ENCODE data around the gene FAM111A.
"Not testable (repeated sequence)": the region's sequence is repeated elsewhere in the genome, so short reads cannot be mapped to it uniquely, and the experiment has no call there.

The FAM111A gene

GRCh38 chr11:59112494-59112893 is 30.2 kb upstream of the FAM111A start:
- no peak for DNase-seq (ENCODE audit: low read depth, low spot score)
- H3K36me3 ChIP-seq (ENCODE audit: control insufficient read depth, insufficient read depth, low read length): peaks cover 4% of the 10 kb centered on the region; the same call in 1 of the 2 replicates
- H3K4me3 ChIP-seq (ENCODE audit: low read length): no peak overlapping the region
- no peaks in the 10 kb centered on the region for H3K4me1 ChIP-seq (ENCODE audit: control insufficient read depth, insufficient read depth, low read length)
- H3K9me3 ChIP-seq (ENCODE audit: control insufficient read depth, insufficient read depth, low read length): no peaks in the 10 kb centered on the region
- WGBS (ENCODE audit: insufficient coverage, insufficient read length): no CpG with 5 or more reads among the region's 2 CpGs
- no peaks in the 10 kb centered on the region for H3K27me3 ChIP-seq (ENCODE audit: control insufficient read depth, insufficient read depth, low read length)
- no peak overlapping the region for H3K27ac ChIP-seq (ENCODE audit: low read length)

- H3K9me3 ChIP-seq (ENCODE audit: control insufficient read depth, insufficient read depth, low read length): no peaks in the 10 kb centered on the region; the same call in 1 of the 2 replicates
- H3K36me3 ChIP-seq (ENCODE audit: control insufficient read depth, insufficient read depth, low read length): peaks cover 4% of the 10 kb centered on the region; the same call in 1 of the 2 replicates
- WGBS (ENCODE audit: insufficient coverage, insufficient read length): no CpG with 5 or more reads among the region's 3 CpGs
- DNase-seq (ENCODE audit: low read depth, low spot score): no peak
- no peaks in the 10 kb centered on the region for H3K27me3 ChIP-seq (ENCODE audit: control insufficient read depth, insufficient read depth, low read length)
- no peak overlapping the region for H3K27ac ChIP-seq (ENCODE audit: low read length)
- H3K4me1 ChIP-seq (ENCODE audit: control insufficient read depth, insufficient read depth, low read length): no peaks in the 10 kb centered on the region
- H3K4me3 ChIP-seq (ENCODE audit: low read length): no peak overlapping the region
Measured at GRCh38 chr11:59114344-59114743, 28.3 kb upstream of the FAM111A start.

GRCh38 chr11:59115553-59115952 is 27.1 kb upstream of the FAM111A start:
- peaks cover 4% of the 10 kb centered on the region; the same call in 1 of the 2 replicates for H3K36me3 ChIP-seq (ENCODE audit: control insufficient read depth, insufficient read depth, low read length)
- WGBS (ENCODE audit: insufficient coverage, insufficient read length): no CpG with 5 or more reads among the region's 1 CpG
- H3K27ac ChIP-seq (ENCODE audit: low read length): no peak overlapping the region
- H3K27me3 ChIP-seq (ENCODE audit: control insufficient read depth, insufficient read depth, low read length): no peaks in the 10 kb centered on the region
- DNase-seq (ENCODE audit: low read depth, low spot score): no peak
- no peaks in the 10 kb centered on the region; the same call in 1 of the 2 replicates for H3K9me3 ChIP-seq (ENCODE audit: control insufficient read depth, insufficient read depth, low read length)
- H3K4me1 ChIP-seq (ENCODE audit: control insufficient read depth, insufficient read depth, low read length): no peaks in the 10 kb centered on the region
- no peak overlapping the region for H3K4me3 ChIP-seq (ENCODE audit: low read length)

GRCh38 chr11:59117774-59118173 is 24.9 kb upstream of the FAM111A start:
- WGBS (ENCODE audit: insufficient coverage, insufficient read length): no CpG with 5 or more reads among the region's 2 CpGs
- Histone ChIP-seq H3K4me1 (ENCODE audit: control insufficient read depth, insufficient read depth, low read length) (no peaks in the 10 kb centered on the region), H3K27me3 (ENCODE audit: control insufficient read depth, insufficient read depth, low read length) (no peaks in the 10 kb centered on the region), H3K4me3 (ENCODE audit: low read length) (no peak overlapping the region), H3K9me3 (ENCODE audit: control insufficient read depth, insufficient read depth, low read length) (no peaks in the 10 kb centered on the region; the same call in 1 of the 2 replicates), H3K36me3 (ENCODE audit: control insufficient read depth, insufficient read depth, low read length) (peaks cover 4% of the 10 kb centered on the region; the same call in 1 of the 2 replicates), H3K27ac (ENCODE audit: low read length) (no peak overlapping the region)
- no peak for DNase-seq (ENCODE audit: low read depth, low spot score)

GRCh38 chr11:59119826-59120225 is 22.8 kb upstream of the FAM111A start:
- no peaks in the 10 kb centered on the region for H3K27me3 ChIP-seq (ENCODE audit: control insufficient read depth, insufficient read depth, low read length)
- no peak overlapping the region for H3K27ac ChIP-seq (ENCODE audit: low read length)
- no peaks in the 10 kb centered on the region for H3K4me1 ChIP-seq (ENCODE audit: control insufficient read depth, insufficient read depth, low read length)
- H3K4me3 ChIP-seq (ENCODE audit: low read length): no peak overlapping the region
- H3K36me3 ChIP-seq (ENCODE audit: control insufficient read depth, insufficient read depth, low read length): peaks cover 4% of the 10 kb centered on the region; the same call in 1 of the 2 replicates
- no peak for DNase-seq (ENCODE audit: low read depth, low spot score)
- H3K9me3 ChIP-seq (ENCODE audit: control insufficient read depth, insufficient read depth, low read length): no peaks in the 10 kb centered on the region; the same call in 1 of the 2 replicates

- WGBS (ENCODE audit: insufficient coverage, insufficient read length): no CpG with 5 or more reads among the region's 20 CpGs
- Histone ChIP-seq H3K9me3 (ENCODE audit: control insufficient read depth, insufficient read depth, low read length) (peaks cover 3% of the 10 kb centered on the region), H3K4me1 (ENCODE audit: control insufficient read depth, insufficient read depth, low read length) (no peaks in the 10 kb centered on the region), H3K36me3 (ENCODE audit: control insufficient read depth, insufficient read depth, low read length) (0 out of 2 replicates have a peak, but pooled peaks cover 3% of the 10 kb centered on the region), H3K27me3 (ENCODE audit: control insufficient read depth, insufficient read depth, low read length) (no peaks in the 10 kb centered on the region), H3K4me3 (ENCODE audit: low read length) (no peak overlapping the region), H3K27ac (ENCODE audit: low read length) (no peak overlapping the region)
- peak; percentile 55 for DNase-seq (ENCODE audit: low read depth, low spot score)
Measured at GRCh38 chr11:59135648-59136461, 6.8 kb upstream of the FAM111A start.

GRCh38 chr11:59136551-59136950 is 6.1 kb upstream of the FAM111A start:
- DNase-seq (ENCODE audit: low read depth, low spot score); H3K27ac ChIP-seq (ENCODE audit: low read length); H3K9me3 ChIP-seq (ENCODE audit: control insufficient read depth, insufficient read depth, low read length); H3K27me3 ChIP-seq (ENCODE audit: control insufficient read depth, insufficient read depth, low read length); H3K36me3 ChIP-seq (ENCODE audit: control insufficient read depth, insufficient read depth, low read length); H3K4me1 ChIP-seq (ENCODE audit: control insufficient read depth, insufficient read depth, low read length); H3K4me3 ChIP-seq (ENCODE audit: low read length): not testable (repeated sequence)
- WGBS (ENCODE audit: insufficient coverage, insufficient read length): no CpG with 5 or more reads among the region's 6 CpGs

- WGBS (ENCODE audit: insufficient coverage, insufficient read length): no CpG with 5 or more reads among the region's 17 CpGs
Measured at GRCh38 chr11:59137190-59137589, 5.5 kb upstream of the FAM111A start.

GRCh38 chr11:59138643-59139042 is 4.0 kb upstream of the FAM111A start:
- no peak for DNase-seq (ENCODE audit: low read depth, low spot score)
- WGBS (ENCODE audit: insufficient coverage, insufficient read length): no CpG with 5 or more reads among the region's 2 CpGs

More at GRCh38 chr11:59137190-59137589, 5.5 kb upstream of the FAM111A start:
- H3K27ac ChIP-seq (ENCODE audit: low read length): no peak overlapping the region
- H3K4me3 ChIP-seq (ENCODE audit: low read length): no peak overlapping the region
- DNase-seq (ENCODE audit: low read depth, low spot score): no peak
- no peaks in the 10 kb centered on the region for H3K27me3 ChIP-seq (ENCODE audit: control insufficient read depth, insufficient read depth, low read length)
- H3K9me3 ChIP-seq (ENCODE audit: control insufficient read depth, insufficient read depth, low read length): no peaks in the 10 kb centered on the region
- no peaks in the 10 kb centered on the region for H3K4me1 ChIP-seq (ENCODE audit: control insufficient read depth, insufficient read depth, low read length)
- H3K36me3 ChIP-seq (ENCODE audit: control insufficient read depth, insufficient read depth, low read length): no peaks in the 10 kb centered on the region

GRCh38 chr11:59141191-59141590 is 1.5 kb upstream of the FAM111A start:
- Histone ChIP-seq H3K9me3 (ENCODE audit: control insufficient read depth, insufficient read depth, low read length) (no peaks in the 10 kb centered on the region), H3K27ac (ENCODE audit: low read length) (no peak overlapping the region), H3K4me1 (ENCODE audit: control insufficient read depth, insufficient read depth, low read length) (no peaks in the 10 kb centered on the region), H3K27me3 (ENCODE audit: control insufficient read depth, insufficient read depth, low read length) (no peaks in the 10 kb centered on the region), H3K4me3 (ENCODE audit: low read length) (no peak overlapping the region), H3K36me3 (ENCODE audit: control insufficient read depth, insufficient read depth, low read length) (no peaks in the 10 kb centered on the region)
- no peak for DNase-seq (ENCODE audit: low read depth, low spot score)
- no CpG with 5 or more reads among the region's 4 CpGs for WGBS (ENCODE audit: insufficient coverage, insufficient read length)

More at GRCh38 chr11:59138643-59139042, 4.0 kb upstream of the FAM111A start:
- Histone ChIP-seq H3K9me3 (ENCODE audit: control insufficient read depth, insufficient read depth, low read length) (no peaks in the 10 kb centered on the region), H3K36me3 (ENCODE audit: control insufficient read depth, insufficient read depth, low read length) (no peaks in the 10 kb centered on the region), H3K27me3 (ENCODE audit: control insufficient read depth, insufficient read depth, low read length) (no peaks in the 10 kb centered on the region), H3K4me1 (ENCODE audit: control insufficient read depth, insufficient read depth, low read length) (no peaks in the 10 kb centered on the region), H3K4me3 (ENCODE audit: low read length) (no peak overlapping the region), H3K27ac (ENCODE audit: low read length) (no peak overlapping the region)

Measured in iPS DF 6.9 (cell line).